GM23338 (cell line): ENCODE measurements around the gene MRNIP. TPM values are rescaled to one million over a fixed set of nuclear protein-coding genes. Genes with fewer than 3 reads are reported as not detected.

Experiments
- ATAC-seq: fragments of 200-7000 bp; cut with Tn5 transposase; 3 replicates; pipeline ENCODE4 v1.9.1; 2020
- DNase-seq: peaks from one replicate; pipeline ENCODE4 v3.0.0-alpha.2; 2015; ENCODE audit warnings: low spot score
- H2AFZ ChIP-seq: fragments of 200-600 bp; sonication (generic); 2 replicates; pipeline ENCODE4 v1.8.0; 2016; ENCODE audit warnings: antibody characterized with exemption, mild to moderate bottlenecking, moderate library complexity
- H3F3A ChIP-seq: fragments of 200-600 bp; sonication (generic); replicated peaks from 2 replicates; pipeline ENCODE4 v1.8.0; 2017; ENCODE audit warnings: antibody characterized with exemption, mixed run types, low read depth
- H3K27ac ChIP-seq: fragments of 200-600 bp; sonication (generic); 2 replicates; pipeline ENCODE4 v1.6.1; 2016; ENCODE audit warnings: low read depth
- H3K27me3 ChIP-seq: fragments of 200-600 bp; sonication (generic); 2 replicates; pipeline ENCODE4 v1.8.0; 2016; ENCODE audit warnings: mild to moderate bottlenecking, mixed run types, moderate library complexity; ENCODE audit not compliant: insufficient read depth
- H3K36me3 ChIP-seq: fragments of 200-600 bp; sonication (generic); 2 replicates; pipeline ENCODE4 v1.8.0; 2016; ENCODE audit warnings: mild to moderate bottlenecking; ENCODE audit not compliant: insufficient read depth
- H3K4me1 ChIP-seq: fragments of 200-600 bp; sonication (generic); 2 replicates; pipeline ENCODE4 v1.8.0; 2016; ENCODE audit warnings: mild to moderate bottlenecking, moderate library complexity; ENCODE audit not compliant: insufficient read depth
- H3K4me2 ChIP-seq: fragments of 200-600 bp; sonication (generic); 2 replicates; pipeline ENCODE4 v1.7.1; 2017; ENCODE audit warnings: mixed run types
- H3K4me3 ChIP-seq: fragments of 200-600 bp; sonication (generic); 2 replicates; pipeline ENCODE4 v1.6.1; 2016; ENCODE audit warnings: mixed run types
- H3K79me2 ChIP-seq: fragments of 200-600 bp; sonication (generic); replicated peaks from 2 replicates; pipeline ENCODE4 v1.8.0; 2017; ENCODE audit warnings: mild to moderate bottlenecking; ENCODE audit not compliant: insufficient read depth
- H3K9me2 ChIP-seq: fragments of 200-600 bp; sonication (generic); 2 replicates; pipeline ENCODE4 v1.8.0; 2017; ENCODE audit not compliant: insufficient read depth
- H4K20me1 ChIP-seq: fragments of 200-600 bp; sonication (generic); replicated peaks from 2 replicates; pipeline ENCODE4 v1.8.0; 2017; ENCODE audit warnings: mild to moderate bottlenecking; ENCODE audit not compliant: insufficient read depth
- H3K27ac Mint-ChIP-seq: 2 replicates; pipeline ENCODE4 v1.8.0; 2020; ENCODE audit warnings: inconsistent platforms, mild to moderate bottlenecking, moderate library complexity, mixed read lengths
- H3K27me3 Mint-ChIP-seq: 3 replicates; pipeline ENCODE4 v1.8.0; 2022; ENCODE audit warnings: low read depth, mild to moderate bottlenecking, moderate library complexity, mixed read lengths, inconsistent platforms; ENCODE audit not compliant: insufficient read depth, poor library complexity
- H3K36me3 Mint-ChIP-seq: 3 replicates; pipeline ENCODE4 v1.8.0; 2021; ENCODE audit warnings: low read depth, mild to moderate bottlenecking, inconsistent platforms, moderate library complexity, mixed read lengths
- H3K4me1 Mint-ChIP-seq: 3 replicates; pipeline ENCODE4 v1.8.0; 2020; ENCODE audit warnings: mild to moderate bottlenecking, inconsistent platforms, mixed read lengths
- H3K4me3 Mint-ChIP-seq: 3 replicates; pipeline ENCODE4 v1.8.0; 2021; ENCODE audit warnings: moderate library complexity, mild to moderate bottlenecking, inconsistent platforms, mixed read lengths
- H3K9me3 Mint-ChIP-seq: 3 replicates; pipeline ENCODE4 v1.8.0; 2020; ENCODE audit warnings: moderate library complexity, mild to moderate bottlenecking, inconsistent platforms, mixed read lengths
- CREB1 ChIP-seq: fragments of 250-450 bp; sonication (Bioruptor Pico); IDR thresholded peaks from 2 replicates; pipeline ENCODE4 v1.5.0; 2020; ENCODE audit warnings: low read depth, mild to moderate bottlenecking, moderate library complexity
- EZH2 ChIP-seq: fragments of 200-600 bp; sonication (generic); IDR thresholded peaks from one replicate; pipeline ENCODE4 v1.8.0; 2017; ENCODE audit warnings: antibody characterized with exemption, mild to moderate bottlenecking, low read depth; ENCODE audit not compliant: unreplicated experiment
- EZH2phosphoT487 ChIP-seq: fragments of 200-600 bp; sonication (generic); IDR thresholded peaks from one replicate; pipeline ENCODE4 v1.8.1; 2018; ENCODE audit warnings: antibody characterized with exemption; ENCODE audit not compliant: unreplicated experiment
- JUNB ChIP-seq: IDR thresholded peaks from one replicate; pipeline ENCODE4 v1.6.1; 2016; ENCODE audit warnings: antibody characterized with exemption; ENCODE audit not compliant: unreplicated experiment
- NANOG ChIP-seq: IDR thresholded peaks from 2 replicates; pipeline ENCODE4 v1.6.1; 2016; ENCODE audit warnings: antibody characterized with exemption, borderline replicate concordance
- STAT1 ChIP-seq: IDR thresholded peaks from one replicate; pipeline ENCODE4 v1.6.1; 2016; ENCODE audit warnings: antibody characterized with exemption; ENCODE audit not compliant: unreplicated experiment
- ZNF114 ChIP-seq: fragments of 250-450 bp; sonication (Bioruptor Pico); IDR thresholded peaks from 2 replicates; pipeline ENCODE4 v1.5.0; 2020; ENCODE audit warnings: mild to moderate bottlenecking, moderate library complexity
- polyA plus RNA-seq: library from polyadenylated mRNA; unstranded; fragments of >200 nt; fragmentation: Nextera tagmentation; extraction: Ambion mirVana; gene quantifications from 2 replicates; pipeline ENCODE4 v1.2.1, GENCODE V29; 2016
- total RNA-seq: library from RNA; depleted of rRNA; stranded (reverse); fragments of >200 nt; shearing (Covaris generic); gene quantifications from 2 replicates; pipeline ENCODE4 v1.2.3, GENCODE V29; 2014
- TF ChIP-seq, protein P1 (sequence below): IDR thresholded peaks from 2 replicates; pipeline ENCODE4 v1.6.1; 2016; ENCODE audit warnings: antibody characterized with exemption
- TF ChIP-seq, protein P2 (sequence below), 2 experiments: fragments of 200-600 bp in 1 of 2; sonication (generic) in 1 of 2; conservative IDR thresholded peaks; 2 replicates each; pipeline versions ENCODE4 v1.5.1 to v1.6.1; 2016 to 2017; ENCODE audit warnings: antibody characterized with exemption in 2 of 2, low read depth in 2 of 2, mild to moderate bottlenecking in 2 of 2, moderate library complexity in 1 of 2
- TF ChIP-seq, protein P3 (sequence below): fragments of 250-450 bp; sonication (Bioruptor Pico); IDR thresholded peaks from 2 replicates; pipeline ENCODE4 v1.5.0; 2020; ENCODE audit warnings: mild to moderate bottlenecking, moderate library complexity

Gene MRNIP
- total and polyA plus RNA-seq, 2 experiments from 2014 or later = 18.2 to 34.4 TPM

GRCh38 chr5:179812997-179813607 lies 45.5 kb downstream of the MRNIP start:
- 0 out of 2 replicates have a peak overlapping the region, but pooled peaks have one; percentile 33 for H3K27ac ChIP-seq
- peaks cover 5% of the 10 kb centered on the region; the same call in 1 of the 2 replicates for H3K36me3 ChIP-seq
- peaks cover 3% of the 10 kb centered on the region; the same call in 1 of the 2 replicates for H3K79me2 ChIP-seq
- no peaks in the 10 kb centered on the region for H3K9me3 Mint-ChIP-seq
- no peak overlapping the region for H3K4me3 Mint-ChIP-seq
- H3K4me3 ChIP-seq = 0 out of 2 replicates have a peak overlapping the region, but pooled peaks have one; percentile 13
- no peak overlapping the region for H2AFZ ChIP-seq
- ATAC-seq (no peak), DNase-seq (no peak)
- peaks cover 11% of the 10 kb centered on the region; the same call in 1 of the 2 replicates for H3K27me3 ChIP-seq
- H3F3A ChIP-seq = peaks cover 22% of the 10 kb centered on the region
- peak overlapping the region; percentile 48 for H3K4me2 ChIP-seq
- TF ChIP-seq, protein P1, sequence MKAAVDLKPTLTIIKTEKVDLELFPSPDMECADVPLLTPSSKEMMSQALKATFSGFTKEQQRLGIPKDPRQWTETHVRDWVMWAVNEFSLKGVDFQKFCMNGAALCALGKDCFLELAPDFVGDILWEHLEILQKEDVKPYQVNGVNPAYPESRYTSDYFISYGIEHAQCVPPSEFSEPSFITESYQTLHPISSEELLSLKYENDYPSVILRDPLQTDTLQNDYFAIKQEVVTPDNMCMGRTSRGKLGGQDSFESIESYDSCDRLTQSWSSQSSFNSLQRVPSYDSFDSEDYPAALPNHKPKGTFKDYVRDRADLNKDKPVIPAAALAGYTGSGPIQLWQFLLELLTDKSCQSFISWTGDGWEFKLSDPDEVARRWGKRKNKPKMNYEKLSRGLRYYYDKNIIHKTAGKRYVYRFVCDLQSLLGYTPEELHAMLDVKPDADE = no peak
- TF ChIP-seq, protein P2, sequence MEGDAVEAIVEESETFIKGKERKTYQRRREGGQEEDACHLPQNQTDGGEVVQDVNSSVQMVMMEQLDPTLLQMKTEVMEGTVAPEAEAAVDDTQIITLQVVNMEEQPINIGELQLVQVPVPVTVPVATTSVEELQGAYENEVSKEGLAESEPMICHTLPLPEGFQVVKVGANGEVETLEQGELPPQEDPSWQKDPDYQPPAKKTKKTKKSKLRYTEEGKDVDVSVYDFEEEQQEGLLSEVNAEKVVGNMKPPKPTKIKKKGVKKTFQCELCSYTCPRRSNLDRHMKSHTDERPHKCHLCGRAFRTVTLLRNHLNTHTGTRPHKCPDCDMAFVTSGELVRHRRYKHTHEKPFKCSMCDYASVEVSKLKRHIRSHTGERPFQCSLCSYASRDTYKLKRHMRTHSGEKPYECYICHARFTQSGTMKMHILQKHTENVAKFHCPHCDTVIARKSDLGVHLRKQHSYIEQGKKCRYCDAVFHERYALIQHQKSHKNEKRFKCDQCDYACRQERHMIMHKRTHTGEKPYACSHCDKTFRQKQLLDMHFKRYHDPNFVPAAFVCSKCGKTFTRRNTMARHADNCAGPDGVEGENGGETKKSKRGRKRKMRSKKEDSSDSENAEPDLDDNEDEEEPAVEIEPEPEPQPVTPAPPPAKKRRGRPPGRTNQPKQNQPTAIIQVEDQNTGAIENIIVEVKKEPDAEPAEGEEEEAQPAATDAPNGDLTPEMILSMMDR (conservative IDR thresholded peaks at IDR 0.05; ENCODE audit: low read depth in 2 of 2) = no peak
- TF ChIP-seq NANOG = no peak
- no peak for TF ChIP-seq STAT1
- no peak for TF ChIP-seq JUNB
- no peak for TF ChIP-seq CREB1
- no peak for TF ChIP-seq ZNF114 (CRISPR knock-in tag)
- TF ChIP-seq, protein P3, sequence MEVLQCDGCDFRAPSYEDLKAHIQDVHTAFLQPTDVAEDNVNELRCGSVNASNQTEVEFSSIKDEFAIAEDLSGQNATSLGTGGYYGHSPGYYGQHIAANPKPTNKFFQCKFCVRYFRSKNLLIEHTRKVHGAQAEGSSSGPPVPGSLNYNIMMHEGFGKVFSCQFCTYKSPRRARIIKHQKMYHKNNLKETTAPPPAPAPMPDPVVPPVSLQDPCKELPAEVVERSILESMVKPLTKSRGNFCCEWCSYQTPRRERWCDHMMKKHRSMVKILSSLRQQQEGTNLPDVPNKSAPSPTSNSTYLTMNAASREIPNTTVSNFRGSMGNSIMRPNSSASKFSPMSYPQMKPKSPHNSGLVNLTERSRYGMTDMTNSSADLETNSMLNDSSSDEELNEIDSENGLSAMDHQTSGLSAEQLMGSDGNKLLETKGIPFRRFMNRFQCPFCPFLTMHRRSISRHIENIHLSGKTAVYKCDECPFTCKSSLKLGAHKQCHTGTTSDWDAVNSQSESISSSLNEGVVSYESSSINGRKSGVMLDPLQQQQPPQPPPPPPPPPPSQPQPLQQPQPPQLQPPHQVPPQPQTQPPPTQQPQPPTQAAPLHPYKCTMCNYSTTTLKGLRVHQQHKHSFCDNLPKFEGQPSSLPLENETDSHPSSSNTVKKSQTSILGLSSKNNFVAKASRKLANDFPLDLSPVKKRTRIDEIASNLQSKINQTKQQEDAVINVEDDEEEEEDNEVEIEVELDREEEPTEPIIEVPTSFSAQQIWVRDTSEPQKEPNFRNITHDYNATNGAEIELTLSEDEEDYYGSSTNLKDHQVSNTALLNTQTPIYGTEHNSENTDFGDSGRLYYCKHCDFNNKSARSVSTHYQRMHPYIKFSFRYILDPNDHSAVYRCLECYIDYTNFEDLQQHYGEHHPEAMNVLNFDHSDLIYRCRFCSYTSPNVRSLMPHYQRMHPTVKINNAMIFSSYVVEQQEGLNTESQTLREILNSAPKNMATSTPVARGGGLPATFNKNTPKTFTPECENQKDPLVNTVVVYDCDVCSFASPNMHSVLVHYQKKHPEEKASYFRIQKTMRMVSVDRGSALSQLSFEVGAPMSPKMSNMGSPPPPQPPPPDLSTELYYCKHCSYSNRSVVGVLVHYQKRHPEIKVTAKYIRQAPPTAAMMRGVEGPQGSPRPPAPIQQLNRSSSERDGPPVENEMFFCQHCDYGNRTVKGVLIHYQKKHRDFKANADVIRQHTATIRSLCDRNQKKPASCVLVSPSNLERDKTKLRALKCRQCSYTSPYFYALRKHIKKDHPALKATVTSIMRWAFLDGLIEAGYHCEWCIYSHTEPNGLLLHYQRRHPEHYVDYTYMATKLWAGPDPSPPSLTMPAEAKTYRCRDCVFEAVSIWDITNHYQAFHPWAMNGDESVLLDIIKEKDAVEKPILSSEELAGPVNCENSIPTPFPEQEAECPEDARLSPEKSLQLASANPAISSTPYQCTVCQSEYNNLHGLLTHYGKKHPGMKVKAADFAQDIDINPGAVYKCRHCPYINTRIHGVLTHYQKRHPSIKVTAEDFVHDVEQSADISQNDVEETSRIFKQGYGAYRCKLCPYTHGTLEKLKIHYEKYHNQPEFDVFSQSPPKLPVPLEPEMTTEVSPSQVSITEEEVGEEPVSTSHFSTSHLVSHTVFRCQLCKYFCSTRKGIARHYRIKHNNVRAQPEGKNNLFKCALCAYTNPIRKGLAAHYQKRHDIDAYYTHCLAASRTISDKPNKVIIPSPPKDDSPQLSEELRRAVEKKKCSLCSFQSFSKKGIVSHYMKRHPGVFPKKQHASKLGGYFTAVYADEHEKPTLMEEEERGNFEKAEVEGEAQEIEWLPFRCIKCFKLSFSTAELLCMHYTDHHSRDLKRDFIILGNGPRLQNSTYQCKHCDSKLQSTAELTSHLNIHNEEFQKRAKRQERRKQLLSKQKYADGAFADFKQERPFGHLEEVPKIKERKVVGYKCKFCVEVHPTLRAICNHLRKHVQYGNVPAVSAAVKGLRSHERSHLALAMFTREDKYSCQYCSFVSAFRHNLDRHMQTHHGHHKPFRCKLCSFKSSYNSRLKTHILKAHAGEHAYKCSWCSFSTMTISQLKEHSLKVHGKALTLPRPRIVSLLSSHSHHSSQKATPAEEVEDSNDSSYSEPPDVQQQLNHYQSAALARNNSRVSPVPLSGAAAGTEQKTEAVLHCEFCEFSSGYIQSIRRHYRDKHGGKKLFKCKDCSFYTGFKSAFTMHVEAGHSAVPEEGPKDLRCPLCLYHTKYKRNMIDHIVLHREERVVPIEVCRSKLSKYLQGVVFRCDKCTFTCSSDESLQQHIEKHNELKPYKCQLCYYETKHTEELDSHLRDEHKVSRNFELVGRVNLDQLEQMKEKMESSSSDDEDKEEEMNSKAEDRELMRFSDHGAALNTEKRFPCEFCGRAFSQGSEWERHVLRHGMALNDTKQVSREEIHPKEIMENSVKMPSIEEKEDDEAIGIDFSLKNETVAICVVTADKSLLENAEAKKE = no peak
- no peak for TF ChIP-seq EZH2
- no peak for TF ChIP-seq EZH2phosphoT487
- peaks cover 13% of the 10 kb centered on the region for H3K4me1 ChIP-seq
- no peaks in the 10 kb centered on the region for H3K9me2 ChIP-seq
- H4K20me1 ChIP-seq = no peaks in the 10 kb centered on the region; the same call in 1 of the 2 replicates
- H3K27me3 Mint-ChIP-seq = peaks cover 23% of the 10 kb centered on the region
- peaks cover 32% of the 10 kb centered on the region for H3K36me3 Mint-ChIP-seq
- H3K27ac Mint-ChIP-seq = no peak overlapping the region
- H3K4me1 Mint-ChIP-seq = peaks cover 22% of the 10 kb centered on the region
